HepG2 (cell line): Measurements from ENCODE around the gene ZNF146. TPM values are rescaled to one million over a fixed set of nuclear protein-coding genes. Genes with fewer than 3 reads are reported as not detected.

Experiments used
- ATAC-seq: fragments of 200-7000 bp; cut with Tn5 transposase; 3 replicates; pipeline ENCODE4 v1.9.1; 2020; ENCODE audit warnings: mild to moderate bottlenecking, moderate library complexity
- BruUV-seq: library from RNA; stranded (reverse); fragments of 400-500 nt; replicated peaks from 2 replicates; lab custom pipeline; 2021; lab: Mats Ljungman, UMichigan
- CTCF ChIA-PET: fragments of 300-600 bp; formaldehyde crosslinking; extraction: SDS; loops from one replicate; lab custom pipeline; 2021; ENCODE audit warnings: low total read pairs, inconsistent platforms, low intra/inter-chr PET ratio; lab: Yijun Ruan, JAX
- POLR2A ChIA-PET: fragments of 350-600 bp; sonication (Branson Sonifier 250); formaldehyde crosslinking; loops from one replicate; lab custom pipeline; 2020; ENCODE audit warnings: antibody characterized with exemption, inconsistent platforms; lab: Yijun Ruan, JAX
- DNase-seq: peaks from one replicate; pipeline ENCODE4 v3.0.0-alpha.2; 2015; ENCODE audit warnings: low spot score
- FAIRE-seq: peaks from 3 replicates; lab custom pipeline; 2011; peaks lifted over from hg19 to GRCh38; lab: Jason Lieb, UNC
- H2AFZ ChIP-seq: one replicate; pipeline ENCODE4 v1.6.1; 2011; ENCODE audit warnings: low read length, inconsistent platforms
- H3K27ac ChIP-seq: fragments of 300-600 bp; 3 replicates; pipeline ENCODE4 v1.8.0; 2011; ENCODE audit warnings: mixed run types, mild to moderate bottlenecking, mixed read lengths, low read length, inconsistent platforms; ENCODE audit not compliant: insufficient read depth; ENCODE audit errors: extremely low read length
- H3K27me3 ChIP-seq, 2 experiments: fragments of 200-600 bp in 1 of 2; 2 replicates in 1 of 2; 3 replicates in 1 of 2; pipeline versions ENCODE4 v1.6.0 to v1.8.0; 2011; ENCODE audit warnings: low read length in 2 of 2, mild to moderate bottlenecking in 2 of 2, moderate library complexity in 2 of 2, inconsistent platforms in 1 of 2; ENCODE audit not compliant: insufficient read depth in 2 of 2, control insufficient read depth in 1 of 2
- H3K36me3 ChIP-seq, 2 experiments: fragments of 200-600 bp in 1 of 2; replicated peaks in 1 of 2; 2 replicates in 1 of 2; 3 replicates in 1 of 2; pipeline versions ENCODE4 v1.5.1 to v1.8.0; 2011; ENCODE audit warnings: low read length in 2 of 2, inconsistent platforms in 1 of 2; ENCODE audit not compliant: insufficient read depth in 2 of 2, control insufficient read depth in 1 of 2
- H3K4me1 ChIP-seq: 2 replicates; pipeline ENCODE4 v1.5.1; 2012; ENCODE audit warnings: low read length, inconsistent platforms; ENCODE audit not compliant: insufficient read depth
- H3K4me2 ChIP-seq: 2 replicates; pipeline ENCODE4 v1.6.0; 2011; ENCODE audit warnings: low read depth, low read length, inconsistent platforms
- H3K4me3 ChIP-seq, 3 experiments: fragments of 200-600 bp in 1 of 3; sonication (generic), shearing (Covaris generic) in 1 of 3; replicated peaks in 1 of 3; 2 replicates each; pipeline ENCODE4 v1.5.1; 2011 to 2016; ENCODE audit warnings: low read length in 3 of 3, inconsistent platforms in 2 of 3, low read depth in 2 of 3, mild to moderate bottlenecking in 2 of 3, control low read depth in 1 of 3, mixed read lengths in 1 of 3; ENCODE audit not compliant: insufficient read depth in 1 of 3
- H3K79me2 ChIP-seq: one replicate; pipeline ENCODE4 v1.6.1; 2011; ENCODE audit warnings: low read length, inconsistent platforms; ENCODE audit not compliant: insufficient read depth
- H3K9ac ChIP-seq: 2 replicates; pipeline ENCODE4 v1.6.0; 2011; ENCODE audit warnings: mild to moderate bottlenecking, low read depth, low read length, inconsistent platforms; ENCODE audit not compliant: insufficient read depth
- H3K9me3 ChIP-seq: 2 replicates; pipeline ENCODE4 v1.5.1; 2012; ENCODE audit warnings: mild to moderate bottlenecking, low read length
- H4K20me1 ChIP-seq: 2 replicates; pipeline ENCODE4 v1.6.0; 2011; ENCODE audit warnings: inconsistent platforms, mild to moderate bottlenecking, low read length, moderate library complexity; ENCODE audit not compliant: insufficient read depth
- AKAP8 ChIP-seq: sonication (generic); formaldehyde crosslinking; IDR thresholded peaks from 2 replicates; pipeline ENCODE4 v1.5.1; 2020; ENCODE audit warnings: mild to moderate bottlenecking, missing genetic modification reagents
- GABPA ChIP-seq, 2 experiments: IDR thresholded peaks; 2 replicates each; pipeline ENCODE4 v1.6.1; 2011 to 2016; ENCODE audit warnings: low read depth in 2 of 2, low read length in 1 of 2, missing biosample characterization in 1 of 2, missing genetic modification characterization in 1 of 2
- KLF6 ChIP-seq: IDR thresholded peaks from 2 replicates; pipeline ENCODE4 v1.8.0; 2016; ENCODE audit warnings: missing biosample characterization, missing genetic modification reagents
- POLR2G ChIP-seq: fragments of 200-400 bp; formaldehyde crosslinking; IDR thresholded peaks from 2 replicates; pipeline ENCODE4 v1.6.1; 2018; ENCODE audit warnings: mild to moderate bottlenecking, low read depth, low read length, moderate library complexity
- TARDBP ChIP-seq: sonication (generic); formaldehyde crosslinking; IDR thresholded peaks from 2 replicates; pipeline ENCODE4 v1.8.0; 2022; ENCODE audit warnings: mild to moderate bottlenecking, missing genetic modification reagents
- TBP ChIP-seq: sonication (generic); formaldehyde crosslinking; IDR thresholded peaks from 2 replicates; pipeline ENCODE4 v1.5.0; 2020; ENCODE audit warnings: missing genetic modification reagents
- UBTF ChIP-seq: sonication (generic); formaldehyde crosslinking; IDR thresholded peaks from 2 replicates; pipeline ENCODE4 v1.4.0; 2020; ENCODE audit warnings: mild to moderate bottlenecking, missing genetic modification reagents
- ZBTB7B ChIP-seq: sonication (generic); formaldehyde crosslinking; IDR thresholded peaks from 2 replicates; pipeline ENCODE4 v1.4.0; 2020; ENCODE audit warnings: missing genetic modification reagents
- ZNF446 ChIP-seq: sonication (generic); formaldehyde crosslinking; IDR thresholded peaks from 2 replicates; pipeline ENCODE4 v1.5.0; 2020; ENCODE audit warnings: mild to moderate bottlenecking, missing genetic modification reagents
- ZNF816 ChIP-seq: sonication (generic); formaldehyde crosslinking; IDR thresholded peaks from 2 replicates; pipeline ENCODE4 v1.8.0; 2022; ENCODE audit warnings: missing genetic modification reagents, mild to moderate bottlenecking, borderline replicate concordance
- WGBS: methylation state at CpG from one replicate; pipeline ENCODE4 v1.1.6; 2017; ENCODE audit warnings: low lambda C conversion rate; 5-methylcytosine and 5-hydroxymethylcytosine counted together
- in situ Hi-C: cut with HindIII; loops from 2 replicates; pipeline ENCODE4 v1.10.0; 2017; ENCODE audit warnings: low pct_unique_long_range_greater_than_20kb; ENCODE audit not compliant: extremely low pct_ligation_motif_present
- intact Hi-C: fragments of 100-400 bp; cut with micrococcal nuclease; formaldehyde crosslinking; loops from one replicate; pipeline ENCODE4 v1.10.0; 2022; ENCODE audit not compliant: unreplicated experiment
- polyA plus RNA-seq, 8 experiments: library from polyadenylated mRNA; depleted of rRNA in 3 of 8; stranded (reverse) in 7 of 8; unstranded in 1 of 8; fragments of >200 nt; fragmentation: Illumina TruSeq in 4 of 8; extraction: Trizol in 4 of 8; gene quantifications; 2 replicates each; pipeline versions ENCODE4 v1.2.1 to v1.2.3, GENCODE V29; 2011 to 2016; ENCODE audit warnings: low read depth in 4 of 8, missing spikeins in 1 of 8, mixed read lengths in 1 of 8; ENCODE audit not compliant: insufficient read depth in 1 of 8
- total RNA-seq, 5 experiments: library from RNA; depleted of rRNA; stranded (reverse); fragments of >200 nt; fragmentation: Illumina TruSeq; extraction: Trizol; gene quantifications; 2 replicates each; pipeline ENCODE4 v1.2.3, GENCODE V29; 2016; ENCODE audit warnings: low read depth in 1 of 5
- TF ChIP-seq, protein P1 (sequence below): sonication (generic); formaldehyde crosslinking; IDR thresholded peaks from 2 replicates; pipeline ENCODE4 v1.4.0; 2020; ENCODE audit warnings: missing genetic modification reagents

Gene ZNF146
- total and polyA plus RNA-seq, 2 of the 13 experiments (the other 11 are each of a cell fraction or from before 2014, with no cell fraction given), result 28.4 to 52.7 TPM

DNA sequence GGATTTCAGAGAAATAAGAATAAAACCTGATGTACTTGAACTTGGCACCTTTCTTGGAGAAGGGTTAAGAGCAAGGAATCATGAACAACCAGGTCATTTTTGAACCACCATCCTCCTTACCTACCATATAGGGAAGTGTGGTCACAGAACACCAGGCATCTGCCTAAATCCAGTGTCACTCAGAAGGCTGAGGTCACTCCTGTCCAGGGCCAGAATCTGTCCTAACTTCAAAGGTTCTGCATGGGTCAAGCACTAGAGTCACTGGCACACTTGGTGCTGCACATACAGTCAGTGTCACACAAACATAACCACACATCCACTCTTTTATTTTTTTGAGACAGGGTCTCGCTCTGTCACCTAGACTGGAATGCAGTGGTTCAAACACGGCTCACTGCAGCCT lies 2.0 kb upstream of the ZNF146 start:
- Histone ChIP-seq H3K79me2 (peaks cover 34% of the 10 kb centered on the region), H3K9ac (no peak overlapping the region), H3K36me3 (no peaks in the 10 kb centered on the region), H3K27ac (no peak overlapping the region), H3K4me1 (peaks cover 34% of the 10 kb centered on the region), H3K9me3 (no peaks in the 10 kb centered on the region), H3K4me2 (0 out of 2 replicates have a peak overlapping the region, but pooled peaks have one; percentile 12), H2AFZ (no peak overlapping the region), H3K4me3 (no peak overlapping the region), H3K27me3 (peaks cover 0 to 3% of the 10 kb centered on the region in 2 experiments; a peak in 1 of 5 replicates), H4K20me1 (no peaks in the 10 kb centered on the region)
- in situ Hi-C loops (no loop called here), intact Hi-C loops (loop anchor here (5.0 kb wide), 1 partner anchor 864 kb away; the partner anchor contains the start of gene ZNF420)
- ATAC-seq, result no peak
- ChIA-PET POLR2A (no interaction called here), CTCF (no interaction called here)
- 73% methylated on average over 2 of the region's 2 CpGs for WGBS
- DNase-seq, result no peak
- FAIRE-seq, result no peak
- BruUV-seq, result no TSS peak
- TF ChIP-seq TARDBP (CRISPR knock-in tag) (0 out of 2 replicates have a peak, but pooled peaks have one; percentile 32), GABPA (IDR thresholded peaks at IDR 0.05; ENCODE audit: low read depth, low read length) (no peak), GABPA (CRISPR knock-in tag; IDR thresholded peaks at IDR 0.05; ENCODE audit: low read depth) (no peak)

GRCh38 chr19:36215276-36216123 lies 594 bp downstream of the ZNF146 start:
- Histone ChIP-seq H3K4me1 (peaks cover 44% of the 10 kb centered on the region), H2AFZ (no peak overlapping the region), H3K9ac (peak overlapping the region; percentile 99), H3K27me3 (peaks cover 0 to 3% of the 10 kb centered on the region in 2 experiments; a peak in 1 of 5 replicates), H3K36me3 (peaks cover 0 to 4% of the 10 kb centered on the region in 2 experiments; a peak in 1 of 5 replicates), H3K9me3 (no peaks in the 10 kb centered on the region), H3K4me2 (peak overlapping the region; percentile 97), H3K79me2 (peaks cover 51% of the 10 kb centered on the region), H3K27ac (peak overlapping the region; percentile 98), H3K4me3 (peak overlapping the region; percentile 78 to 97 (median 80)), H4K20me1 (peaks cover 4% of the 10 kb centered on the region)
- intact Hi-C loops, result no loop called here
- ATAC-seq (no peak), FAIRE-seq (no peak), DNase-seq (no peak)
- 2% methylated on average over 27 of the region's 27 CpGs for WGBS
- in situ Hi-C loops, result no loop called here
- BruUV-seq, result TSS peak; percentile 96
- ChIA-PET CTCF (no interaction called here), POLR2A (interaction anchor here (0.9 to 2.3 kb wide), 8 partner anchors 87 to 1564 kb away, joined by 4 to 33 read pairs (median 8); partner anchors contain the start of genes POLR2I, TBCB, ZNF260 and ZNF382)
- TF ChIP-seq AKAP8, result 0 out of 2 replicates have a peak, but pooled peaks have one; percentile 71
- TF ChIP-seq ZBTB7B, result 0 out of 2 replicates have a peak, but pooled peaks have one; percentile 7
- no peak for TF ChIP-seq KLF6 (CRISPR knock-in tag)
- TF ChIP-seq ZNF816 (CRISPR knock-in tag), result peak; percentile 26; the same call in 1 of the 2 replicates
- TF ChIP-seq ZNF446 (CRISPR knock-in tag), result no peak
- TF ChIP-seq TBP (CRISPR knock-in tag), result no peak
- peak; percentile 91 for TF ChIP-seq POLR2G
- TF ChIP-seq UBTF (CRISPR knock-in tag), result 0 out of 2 replicates have a peak, but pooled peaks have one; percentile 9
- TF ChIP-seq, protein P1, sequence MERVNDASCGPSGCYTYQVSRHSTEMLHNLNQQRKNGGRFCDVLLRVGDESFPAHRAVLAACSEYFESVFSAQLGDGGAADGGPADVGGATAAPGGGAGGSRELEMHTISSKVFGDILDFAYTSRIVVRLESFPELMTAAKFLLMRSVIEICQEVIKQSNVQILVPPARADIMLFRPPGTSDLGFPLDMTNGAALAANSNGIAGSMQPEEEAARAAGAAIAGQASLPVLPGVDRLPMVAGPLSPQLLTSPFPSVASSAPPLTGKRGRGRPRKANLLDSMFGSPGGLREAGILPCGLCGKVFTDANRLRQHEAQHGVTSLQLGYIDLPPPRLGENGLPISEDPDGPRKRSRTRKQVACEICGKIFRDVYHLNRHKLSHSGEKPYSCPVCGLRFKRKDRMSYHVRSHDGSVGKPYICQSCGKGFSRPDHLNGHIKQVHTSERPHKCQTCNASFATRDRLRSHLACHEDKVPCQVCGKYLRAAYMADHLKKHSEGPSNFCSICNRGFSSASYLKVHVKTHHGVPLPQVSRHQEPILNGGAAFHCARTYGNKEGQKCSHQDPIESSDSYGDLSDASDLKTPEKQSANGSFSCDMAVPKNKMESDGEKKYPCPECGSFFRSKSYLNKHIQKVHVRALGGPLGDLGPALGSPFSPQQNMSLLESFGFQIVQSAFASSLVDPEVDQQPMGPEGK (CRISPR knock-in tag), result no peak
